Measurements from ENCODE around the gene GNB3.
"Not testable (repeated sequence)": the region's sequence is repeated elsewhere in the genome, so short reads cannot be mapped to it uniquely, and the experiment has no call there.

GRCh38 chr12:6888794-6889193 lies 48.1 kb downstream of the GNB3 start:
- TF ChIP-seq, protein P1, sequence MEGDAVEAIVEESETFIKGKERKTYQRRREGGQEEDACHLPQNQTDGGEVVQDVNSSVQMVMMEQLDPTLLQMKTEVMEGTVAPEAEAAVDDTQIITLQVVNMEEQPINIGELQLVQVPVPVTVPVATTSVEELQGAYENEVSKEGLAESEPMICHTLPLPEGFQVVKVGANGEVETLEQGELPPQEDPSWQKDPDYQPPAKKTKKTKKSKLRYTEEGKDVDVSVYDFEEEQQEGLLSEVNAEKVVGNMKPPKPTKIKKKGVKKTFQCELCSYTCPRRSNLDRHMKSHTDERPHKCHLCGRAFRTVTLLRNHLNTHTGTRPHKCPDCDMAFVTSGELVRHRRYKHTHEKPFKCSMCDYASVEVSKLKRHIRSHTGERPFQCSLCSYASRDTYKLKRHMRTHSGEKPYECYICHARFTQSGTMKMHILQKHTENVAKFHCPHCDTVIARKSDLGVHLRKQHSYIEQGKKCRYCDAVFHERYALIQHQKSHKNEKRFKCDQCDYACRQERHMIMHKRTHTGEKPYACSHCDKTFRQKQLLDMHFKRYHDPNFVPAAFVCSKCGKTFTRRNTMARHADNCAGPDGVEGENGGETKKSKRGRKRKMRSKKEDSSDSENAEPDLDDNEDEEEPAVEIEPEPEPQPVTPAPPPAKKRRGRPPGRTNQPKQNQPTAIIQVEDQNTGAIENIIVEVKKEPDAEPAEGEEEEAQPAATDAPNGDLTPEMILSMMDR (IDR thresholded peaks at IDR 0.05; ENCODE audit: low read depth, low read length), result not testable (repeated sequence)
- TF ChIP-seq POLR2A (IDR thresholded peaks at IDR 0.05; ENCODE audit: extremely low read depth, insufficient read length), result not testable (repeated sequence)
